Activated CD4-positive, alpha-beta T cell treated with anti-CD3 and anti-CD28 coated beads, Interleukin-2, amount 50 U/mL, for 48 hours (primary cell): ENCODE measurements around the gene HPRT1.
"Not testable (repeated sequence)": the region's sequence is repeated elsewhere in the genome, so short reads cannot be mapped to it uniquely, and the experiment has no call there.

Experiments used
- DNase-seq, 2 experiments: peaks; one replicate each; pipeline ENCODE4 v3.0.0-alpha.2; 2020

Gene HPRT1

GRCh38 chrX:134460005-134460861 is at the start of gene HPRT1:
TSS of gene HPRT1 (plus strand) at chrX:134460165. CDS start at chrX:134460312, 147 bp downstream.
- peak; percentile 69 to 76 for DNase-seq

- DNase-seq, result no peak
Measured at GRCh38 chrX:134416087-134416486, 43.9 kb upstream of the HPRT1 start.

- DNase-seq, result no peak
Measured at GRCh38 chrX:134418317-134419113, 41.5 kb upstream of the HPRT1 start.

- DNase-seq, result no peak
Measured at GRCh38 chrX:134419784-134420183, 40.2 kb upstream of the HPRT1 start.

- DNase-seq, result no peak
Measured at GRCh38 chrX:134423606-134424005, 36.4 kb upstream of the HPRT1 start.

GRCh38 chrX:134426281-134426680 is 33.7 kb upstream of the HPRT1 start:
- DNase-seq, result no peak

GRCh38 chrX:134431894-134432293 is 28.1 kb upstream of the HPRT1 start:
- DNase-seq, result peak in 1 of 2 experiments; percentile 6

GRCh38 chrX:134435894-134436293 is 24.1 kb upstream of the HPRT1 start:
- no peak for DNase-seq

GRCh38 chrX:134443020-134443419 is 16.9 kb upstream of the HPRT1 start:
- DNase-seq, result no peak

- no peak for DNase-seq
Measured at GRCh38 chrX:134443461-134443860, 16.5 kb upstream of the HPRT1 start.

GRCh38 chrX:134444681-134445080 is 15.3 kb upstream of the HPRT1 start:
- DNase-seq, result no peak

GRCh38 chrX:134452596-134452995 is 7.4 kb upstream of the HPRT1 start:
- no peak for DNase-seq

- no peak for DNase-seq
Measured at GRCh38 chrX:134453631-134454030, 6.3 kb upstream of the HPRT1 start.

- no peak for DNase-seq
Measured at GRCh38 chrX:134454506-134454905, 5.5 kb upstream of the HPRT1 start.

GRCh38 chrX:134457708-134458107 is 2.3 kb upstream of the HPRT1 start:
- no peak for DNase-seq

- DNase-seq, result no peak
Measured at GRCh38 chrX:134459683-134460004, 321 bp upstream of the HPRT1 start.

GRCh38 chrX:134460862-134461220 is 876 bp downstream of the HPRT1 start:
- no peak for DNase-seq

- DNase-seq, result no peak
Measured at GRCh38 chrX:134461437-134461836, 1.5 kb downstream of the HPRT1 start.

GRCh38 chrX:134462927-134463326 is 3.0 kb downstream of the HPRT1 start:
- DNase-seq, result no peak

- DNase-seq, result not testable (repeated sequence)
Measured at GRCh38 chrX:134464453-134464852, 4.5 kb downstream of the HPRT1 start.

GRCh38 chrX:134469486-134469885 is 9.5 kb downstream of the HPRT1 start:
- no peak for DNase-seq

GRCh38 chrX:134470013-134470412 is 10.0 kb downstream of the HPRT1 start:
- no peak for DNase-seq

- DNase-seq, result no peak
Measured at GRCh38 chrX:134472041-134472440, 12.1 kb downstream of the HPRT1 start.

- no peak for DNase-seq
Measured at GRCh38 chrX:134476284-134476683, 16.3 kb downstream of the HPRT1 start.
